KBM-7 (cell line): ENCODE data around the gene CD151.

Experiments used
- DNase-seq: peaks from one replicate; pipeline ENCODE4 v3.0.0-alpha.2; 2015
- in situ Hi-C: fragments of 300-500 bp; cut with MboI; formaldehyde crosslinking; loops from 2 replicates; pipeline ENCODE4 v1.14.3; 2020; ENCODE audit warnings: low sequenced_read_pairs, low pct_unique_long_range_greater_than_20kb, mixed read lengths

The CD151 gene

DNA sequence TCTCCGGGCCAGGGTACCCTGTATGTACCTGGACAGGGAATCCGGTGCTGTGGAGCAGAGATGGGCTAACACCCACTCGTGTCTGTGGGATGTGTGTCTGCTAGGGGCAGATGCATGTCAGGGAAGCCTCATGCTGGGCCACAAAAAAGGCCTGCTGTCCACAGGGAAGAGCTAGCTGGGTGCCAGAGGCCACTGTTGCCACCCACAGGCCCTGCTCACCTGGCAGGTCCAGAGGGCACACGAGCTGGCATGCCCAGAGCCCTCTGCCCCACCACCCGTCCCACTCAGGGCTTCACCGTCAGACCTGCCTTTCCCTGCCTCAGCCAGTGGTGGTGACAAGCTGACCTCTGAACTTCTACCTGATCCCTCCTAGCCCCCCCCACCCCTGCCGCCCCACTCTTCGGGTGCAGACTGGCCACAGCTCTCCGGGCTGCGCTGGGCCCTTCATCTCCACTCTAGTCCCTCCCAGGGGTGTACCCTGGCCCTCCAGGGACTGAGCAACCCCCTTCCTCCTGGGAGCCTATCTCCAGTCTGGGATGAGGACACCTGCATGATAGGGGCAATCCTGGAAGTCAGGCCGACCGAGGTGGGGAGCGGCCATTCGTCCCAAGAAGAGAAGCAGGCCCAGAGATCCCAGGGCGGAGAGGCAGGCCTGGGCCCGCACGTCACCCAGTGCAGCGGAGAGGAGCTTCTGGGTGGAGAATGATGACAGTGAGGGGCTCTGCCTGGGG is 36.0 kb upstream of the CD151 start:
- in situ Hi-C loops = no loop called here
- DNase-seq = no peak

DNA sequence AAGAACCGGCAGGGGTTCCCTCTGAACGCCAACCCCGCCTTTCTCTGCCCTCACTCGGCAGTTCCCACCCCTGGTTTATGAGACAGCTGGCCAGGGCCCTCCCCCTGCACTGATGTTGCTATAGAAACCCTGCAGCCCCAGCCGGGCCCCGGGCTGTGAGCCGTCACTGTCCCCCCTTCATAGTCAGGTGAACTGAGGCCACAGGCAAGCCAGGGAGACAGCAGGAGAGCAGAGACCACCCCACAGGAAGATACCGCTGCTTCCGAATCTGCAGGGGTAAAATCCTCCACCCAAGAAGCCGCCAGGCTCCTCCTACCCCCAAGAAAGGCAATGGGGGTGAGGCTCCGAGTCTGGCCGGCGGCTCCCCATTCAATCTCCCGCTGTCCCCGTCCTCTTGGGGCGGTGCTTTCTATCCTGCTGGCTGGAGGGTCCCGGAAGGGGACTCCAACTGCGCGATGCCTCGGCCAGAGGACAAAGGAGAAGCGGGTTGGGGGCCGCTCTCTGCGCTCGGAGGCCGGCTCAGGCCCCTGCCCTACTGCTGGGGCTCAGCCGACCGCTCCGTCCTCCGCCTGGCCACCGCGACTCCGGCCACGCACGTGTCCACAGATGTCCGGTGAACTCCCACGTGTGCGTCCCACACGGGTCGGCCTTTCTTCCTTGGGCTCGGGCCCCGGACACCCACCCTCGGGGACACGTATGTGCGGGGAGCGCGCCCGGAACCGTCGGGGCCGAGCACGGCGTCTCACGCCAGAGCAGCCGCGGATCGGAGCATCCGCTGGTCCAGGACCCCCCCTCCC is 35.3 kb upstream of the CD151 start:
- in situ Hi-C loops = no loop called here

DNA sequence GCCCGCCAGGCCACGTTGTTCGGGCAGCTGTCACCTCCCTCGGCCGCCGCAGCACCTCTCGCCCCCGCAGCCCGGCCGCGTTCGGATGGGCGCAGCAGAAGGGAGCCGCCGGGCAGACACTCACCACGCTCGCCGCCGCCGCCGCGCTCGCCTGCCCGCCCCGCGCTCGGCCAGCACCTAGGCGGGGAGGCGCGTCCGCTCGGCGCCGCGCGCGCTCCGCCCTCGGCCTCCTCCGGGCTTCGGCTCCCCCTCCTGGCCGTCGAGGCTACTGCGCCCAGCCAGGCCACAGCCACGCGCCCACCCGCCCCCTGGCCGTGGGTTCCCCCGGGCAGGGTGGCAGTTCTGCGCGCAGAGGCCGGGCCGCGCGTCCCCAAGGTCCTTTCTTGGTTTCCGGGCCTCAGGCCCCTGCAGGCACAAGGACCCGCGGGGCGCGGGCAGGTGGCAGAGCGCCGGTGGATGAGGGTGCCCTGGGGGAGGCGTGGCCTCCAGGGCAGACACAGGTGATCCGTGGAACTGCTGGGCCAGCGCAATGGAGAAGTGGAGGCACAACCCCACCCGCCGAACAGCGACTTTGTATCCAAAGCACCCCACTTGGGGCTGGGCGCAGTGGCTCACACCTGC is 34.5 kb upstream of the CD151 start, which contains the start of gene SLC25A22:
SLC25A22 (minus strand) TSS at position 189 of the 621 bp plus-strand sequence. CDS start 3,275 bp downstream, outside the sequence.
- peak; percentile 79 for DNase-seq
- in situ Hi-C loops = no loop called here

More for the DNA sequence above, 35.3 kb upstream of the CD151 start:
- DNase-seq = peak; percentile 82

DNA sequence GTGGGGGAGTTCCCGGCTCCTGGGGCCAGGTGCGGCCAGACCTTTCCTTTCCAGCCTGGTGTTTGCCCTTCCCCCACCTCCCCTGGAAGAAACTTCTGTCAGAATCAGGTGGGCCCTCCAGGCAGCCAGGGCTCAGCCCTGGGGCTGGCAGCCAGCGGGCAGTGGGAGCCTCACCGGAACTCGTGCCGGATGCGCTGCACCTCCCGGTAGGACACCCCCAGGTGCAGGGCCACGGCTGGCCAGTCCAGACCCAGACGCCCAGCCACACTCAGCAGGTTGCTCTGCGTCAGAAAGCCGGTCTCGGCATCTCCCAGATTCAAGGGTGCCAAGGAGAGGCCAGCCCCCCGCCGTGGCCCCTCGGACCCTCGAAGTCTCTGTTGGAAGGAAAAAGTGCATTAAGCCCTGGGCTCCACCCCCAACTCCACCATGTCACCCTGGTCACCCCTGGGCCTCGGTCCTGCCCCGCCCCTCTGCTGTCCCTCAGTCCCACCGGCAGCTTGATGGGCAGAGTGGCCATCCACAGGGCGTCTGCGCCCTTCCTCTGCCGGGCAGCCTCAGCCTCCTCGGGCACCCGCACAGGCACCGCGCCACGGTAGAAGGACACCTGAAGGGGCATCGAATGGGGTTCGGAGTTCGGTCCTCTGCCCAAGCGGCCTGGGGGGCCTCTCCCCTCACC is 33.0 kb upstream of the CD151 start:
- no peak for DNase-seq
- in situ Hi-C loops = no loop called here

DNA sequence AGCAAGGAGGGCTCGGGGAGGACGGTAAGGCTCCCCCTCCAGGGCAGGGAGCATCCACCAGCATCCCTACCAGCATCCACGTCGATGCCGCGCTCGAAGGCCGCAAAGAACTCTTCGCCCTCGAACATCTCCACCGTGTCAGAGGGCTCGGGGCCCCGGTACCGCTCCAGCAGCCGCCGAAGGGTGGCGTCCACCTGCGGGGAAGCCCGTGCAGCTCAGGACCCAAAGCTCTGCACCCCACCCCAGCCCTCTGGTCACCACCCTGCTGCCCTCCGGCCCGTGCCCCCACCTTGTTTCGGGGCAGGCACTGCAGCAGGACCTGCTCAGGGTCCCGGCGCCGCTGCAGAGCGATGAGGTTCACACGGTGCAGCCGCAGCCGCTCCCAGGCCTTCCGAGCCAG is 32.3 kb upstream of the CD151 start:
- no peak for DNase-seq
- in situ Hi-C loops = no loop called here

DNA sequence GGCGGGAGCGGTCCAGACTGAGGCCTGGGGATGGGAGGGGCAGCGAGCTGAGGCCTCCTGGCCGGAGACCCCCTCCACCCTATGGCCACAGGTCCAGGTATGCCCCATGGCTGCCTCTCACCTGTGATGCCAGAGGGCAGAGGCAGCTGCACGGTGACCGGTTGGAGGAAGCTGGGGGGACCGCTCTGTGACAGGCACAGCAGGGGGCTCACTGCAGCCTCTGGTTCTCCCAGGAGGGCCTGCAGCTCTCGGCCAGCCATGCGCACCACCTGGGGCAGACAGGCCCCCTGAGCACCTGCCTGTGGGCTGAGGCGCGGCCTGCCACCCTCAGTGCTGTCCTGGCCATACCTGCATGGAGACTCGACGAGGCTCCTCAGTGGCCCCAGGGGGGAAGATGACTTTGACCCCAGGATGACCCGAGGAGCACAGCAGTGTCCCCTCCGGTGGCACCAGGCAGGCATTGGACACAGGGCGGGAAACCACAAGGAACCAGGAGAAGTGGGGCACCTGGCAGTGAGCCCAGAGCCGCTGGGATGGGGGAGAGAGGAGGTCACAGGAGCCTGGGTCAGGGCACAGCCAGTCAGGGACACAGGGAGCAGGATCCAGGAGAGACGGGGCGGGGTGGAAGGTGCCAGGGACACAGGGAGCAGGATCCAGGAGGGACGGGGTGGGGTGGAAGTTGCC is 31.5 kb upstream of the CD151 start:
- no peak for DNase-seq
- in situ Hi-C loops = no loop called here

DNA sequence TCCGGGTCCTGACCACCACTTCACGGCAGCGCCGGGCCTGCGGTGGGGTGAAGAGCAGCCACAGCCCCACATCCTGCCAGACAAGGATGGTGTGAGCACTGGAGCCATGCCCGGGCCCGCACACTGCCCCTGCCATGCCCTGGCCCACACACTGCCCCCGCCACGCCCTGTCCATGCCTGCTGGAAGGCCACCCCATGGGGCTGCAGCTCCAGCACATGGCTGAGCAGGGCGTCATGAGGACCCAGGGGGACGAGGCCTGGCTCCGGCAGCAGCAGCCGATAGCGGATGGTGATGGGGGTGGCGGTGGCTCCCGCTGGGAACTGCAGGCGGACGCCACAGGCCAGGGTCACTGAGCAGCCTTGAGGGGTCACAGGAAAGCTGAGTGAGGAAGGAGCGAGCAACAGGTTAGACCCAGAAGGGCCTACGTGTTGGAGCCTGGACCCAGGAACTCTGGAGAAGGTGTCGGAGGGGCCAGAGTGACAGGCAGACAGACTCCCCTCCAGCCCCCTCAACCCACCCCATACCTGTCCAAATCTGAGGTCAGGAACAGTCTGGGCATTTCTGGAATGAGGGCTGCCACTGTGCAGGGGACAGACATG is 30.6 kb upstream of the CD151 start:
- in situ Hi-C loops = no loop called here
- no peak for DNase-seq

DNA sequence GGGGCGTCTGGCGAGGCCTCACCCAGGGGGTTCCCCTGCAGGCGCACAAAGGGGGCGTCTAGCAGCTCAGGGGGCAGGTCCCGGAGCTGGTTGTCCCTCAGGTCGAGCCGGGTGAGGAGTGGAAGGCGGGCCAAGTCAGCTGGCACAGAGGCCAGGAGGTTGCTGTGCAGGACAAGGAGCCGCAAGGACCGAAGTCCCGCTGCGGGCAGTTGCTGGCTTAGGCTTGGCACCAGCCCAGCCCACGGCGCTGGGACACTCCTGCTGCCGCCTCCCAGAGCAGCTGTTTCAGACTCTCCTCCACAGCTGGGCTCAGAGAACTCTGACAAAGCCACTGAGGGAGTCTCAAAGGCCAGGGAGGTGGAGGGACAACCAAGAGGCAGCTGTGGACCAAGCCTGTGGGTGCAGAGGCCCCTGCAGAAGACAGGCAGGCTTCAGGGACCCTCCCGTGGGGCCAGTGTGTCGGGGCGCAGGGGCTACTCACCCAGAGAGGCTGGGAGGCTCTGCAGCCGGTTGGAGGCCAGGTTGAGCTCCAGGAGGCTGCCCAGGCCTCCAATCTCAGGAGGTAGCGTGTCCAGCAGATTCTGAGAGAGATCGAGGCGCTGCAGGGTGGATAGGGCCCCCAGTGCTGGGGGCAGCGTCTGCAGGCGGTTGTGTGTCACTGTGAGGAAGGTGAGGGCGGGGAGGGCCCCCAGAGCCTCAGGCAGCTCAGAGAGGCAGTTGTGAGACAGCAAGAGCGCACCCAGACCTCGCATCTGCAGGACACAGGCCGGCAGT is 29.9 kb upstream of the CD151 start:
- no peak for DNase-seq
- in situ Hi-C loops = no loop called here

DNA sequence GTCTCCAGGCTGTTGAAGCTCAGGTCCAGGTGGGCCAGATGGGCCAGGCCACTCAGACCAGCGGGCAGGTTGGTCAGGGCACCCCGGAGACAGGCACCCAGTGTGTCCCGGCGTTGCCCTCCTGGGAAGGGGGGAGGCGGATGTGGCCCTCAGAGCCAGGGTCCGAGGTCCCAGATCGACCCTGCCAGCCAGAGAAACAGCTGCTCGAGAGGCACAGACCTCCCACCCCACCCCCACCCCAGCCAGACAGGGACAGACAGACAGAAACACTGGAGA is 29.3 kb upstream of the CD151 start:
- in situ Hi-C loops = no loop called here
- DNase-seq = no peak

DNA sequence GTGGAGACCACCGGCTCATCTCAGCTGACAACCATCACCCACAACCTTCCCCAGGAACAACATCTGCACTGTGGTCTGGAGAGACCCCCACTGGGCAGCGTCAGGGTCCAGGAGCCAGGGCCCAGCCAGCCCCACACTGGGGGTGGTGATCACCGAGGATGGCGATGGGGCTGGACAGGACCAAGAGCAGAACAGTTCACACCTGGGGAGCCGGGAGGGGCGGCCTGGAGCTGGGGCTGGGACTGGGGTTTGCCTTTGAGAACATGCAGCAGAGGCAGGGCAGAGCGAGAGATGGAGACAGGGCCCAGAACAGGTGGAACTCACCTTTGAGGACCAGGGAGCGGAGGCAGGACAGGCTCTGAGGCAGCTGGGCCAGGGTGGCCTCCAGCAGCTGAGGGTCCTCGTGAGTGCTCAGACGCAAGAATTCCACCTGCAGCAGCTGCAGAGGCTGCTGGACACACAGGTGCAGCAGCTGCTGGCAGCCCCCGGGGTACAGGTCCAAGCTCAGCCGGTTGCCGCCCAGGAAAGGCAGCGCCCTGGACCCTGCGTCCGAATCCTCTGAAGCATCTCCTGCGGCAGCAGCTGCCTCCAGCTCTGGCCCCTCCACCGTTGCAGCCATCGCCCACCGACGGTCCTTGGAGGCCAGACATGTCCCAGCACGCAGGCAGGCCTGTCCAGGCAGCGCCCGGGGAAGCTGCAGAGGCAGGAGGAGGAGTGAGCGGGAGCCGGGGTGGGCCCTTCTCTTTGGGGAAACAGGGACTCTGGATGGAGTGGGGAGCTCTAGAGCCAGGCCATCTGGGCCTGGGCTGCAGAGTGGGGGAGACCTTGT is 28.8 kb upstream of the CD151 start:
- in situ Hi-C loops = no loop called here
- DNase-seq = peak; percentile 47

DNA sequence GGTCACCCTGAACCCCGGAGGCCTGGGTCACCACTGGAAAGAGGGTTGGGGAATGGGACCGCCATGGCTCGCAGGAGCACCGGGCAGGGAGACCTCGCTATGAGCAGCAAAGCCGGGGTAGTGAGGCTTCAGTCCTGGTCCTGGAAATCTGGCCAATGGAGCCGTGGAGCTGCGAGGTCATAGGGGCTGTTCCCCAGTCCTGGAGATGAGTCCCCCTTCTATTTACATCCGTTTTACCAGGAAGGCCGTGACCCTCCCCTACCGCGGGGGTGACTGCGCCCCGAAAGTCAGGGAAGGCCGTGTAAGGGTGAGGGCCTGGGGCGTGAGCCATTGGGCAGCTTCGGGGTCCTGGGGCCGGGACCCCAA is 28.2 kb upstream of the CD151 start:
- in situ Hi-C loops = no loop called here
- no peak for DNase-seq

DNA sequence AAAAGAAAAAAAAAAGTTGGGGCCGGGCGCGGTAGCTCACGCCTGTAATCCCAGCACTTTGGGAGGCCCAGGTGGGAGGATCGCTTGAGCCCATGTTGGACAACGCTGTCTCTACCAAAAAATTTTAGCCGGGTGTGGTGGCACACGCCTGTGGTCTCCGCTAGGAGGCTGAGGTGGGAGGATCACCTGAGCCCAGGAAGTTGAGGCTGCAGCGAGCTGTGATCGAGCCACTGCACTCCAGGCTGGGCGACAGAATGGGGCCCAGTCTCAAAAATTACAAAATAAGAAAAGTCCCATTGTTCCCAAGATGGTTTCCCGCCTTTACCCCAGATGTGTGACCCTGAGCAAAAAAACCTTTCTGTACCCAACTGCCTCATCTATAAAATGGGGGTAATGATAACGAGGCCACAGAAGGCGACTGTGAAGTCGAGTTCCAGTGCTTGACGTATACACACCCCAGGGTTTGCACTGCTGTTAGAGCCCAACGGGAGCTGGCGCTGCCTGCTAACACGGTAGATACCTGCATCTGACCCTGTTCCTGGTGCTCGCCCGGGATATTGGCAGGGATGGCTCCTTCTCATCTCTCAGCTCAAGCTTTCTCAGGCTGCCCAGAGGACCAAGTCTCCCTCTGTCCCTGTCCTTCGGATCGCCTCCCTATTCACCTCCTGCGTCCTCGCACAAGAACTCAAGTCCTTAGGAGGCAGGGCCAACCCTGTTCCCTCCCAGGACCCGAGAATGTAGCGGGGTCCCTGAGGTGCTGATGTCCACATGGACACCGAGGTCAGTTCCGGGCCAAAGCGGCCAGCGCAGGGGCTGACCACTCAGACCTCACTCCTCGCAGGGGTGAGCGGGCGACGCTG is 24.1 kb upstream of the CD151 start:
- in situ Hi-C loops = no loop called here
- no peak for DNase-seq

DNA sequence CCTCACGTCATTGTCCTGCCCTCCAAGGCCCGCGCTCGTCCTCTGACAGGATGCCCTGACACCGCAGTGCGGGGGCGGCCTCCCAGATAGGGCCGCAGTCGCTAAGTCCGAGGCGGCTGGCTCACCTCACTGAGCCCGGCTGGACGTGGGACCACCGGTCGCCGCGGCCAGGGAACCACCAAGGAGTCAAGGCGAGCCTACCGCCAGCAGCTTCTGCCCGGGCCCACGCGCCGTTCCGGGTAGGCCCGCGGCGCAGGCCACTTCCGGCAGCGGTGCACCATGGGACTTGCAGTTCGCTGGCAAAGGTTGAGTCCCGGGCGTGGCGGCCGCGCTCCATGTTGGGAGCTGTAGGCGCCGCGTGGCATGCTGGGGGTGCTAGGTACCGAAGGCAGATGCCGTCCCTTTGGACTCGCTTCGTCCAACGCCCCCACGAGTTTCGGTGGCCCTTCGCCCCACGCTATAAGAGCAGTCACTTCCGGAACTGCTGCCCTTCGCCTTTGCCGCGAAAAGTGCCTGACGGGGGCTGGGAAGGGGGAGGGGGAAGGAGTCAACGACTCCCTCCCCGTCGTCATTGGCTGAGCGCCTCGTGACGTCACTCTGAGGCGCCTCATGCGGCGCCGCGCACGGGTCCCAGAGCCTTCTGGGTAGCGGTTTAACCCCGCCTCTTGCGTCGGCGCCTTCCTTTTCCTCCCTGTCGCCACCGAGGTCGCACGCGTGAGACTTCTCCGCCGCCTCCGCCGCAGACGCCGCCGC is 23.3 kb upstream of the CD151 start, which contains the start of gene RPLP2:
RPLP2 (plus strand) TSS at position 681 of the 753 bp plus-strand sequence. CDS start 268 bp downstream, outside the sequence.
- DNase-seq = peak; percentile 97

DNA sequence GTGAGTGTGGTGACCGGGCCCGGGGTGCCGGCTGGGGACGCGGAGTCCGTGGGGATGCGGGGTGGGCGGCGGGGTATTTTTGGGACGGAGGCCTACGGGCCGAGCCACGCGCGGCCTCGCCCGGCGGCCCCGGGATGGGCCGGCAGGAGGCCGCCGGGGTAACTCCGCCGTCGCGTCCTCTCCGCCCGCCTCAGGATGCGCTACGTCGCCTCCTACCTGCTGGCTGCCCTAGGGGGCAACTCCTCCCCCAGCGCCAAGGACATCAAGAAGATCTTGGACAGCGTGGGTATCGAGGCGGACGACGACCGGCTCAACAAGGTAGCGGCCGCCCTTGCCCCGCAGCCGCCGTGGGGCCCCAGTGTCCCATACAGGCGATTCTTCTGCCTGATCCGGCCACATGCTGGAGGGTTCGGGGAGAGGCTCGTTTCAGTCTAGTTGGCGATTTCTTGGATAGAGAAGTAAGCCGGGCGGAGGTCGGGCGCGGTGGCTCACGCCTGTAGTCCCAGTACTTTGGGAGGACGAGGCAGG is 22.6 kb upstream of the CD151 start:
- no peak for DNase-seq
- in situ Hi-C loops = no loop called here

More for the DNA sequence above, 23.3 kb upstream of the CD151 start, which contains the start of gene RPLP2:
- in situ Hi-C loops = no loop called here

DNA sequence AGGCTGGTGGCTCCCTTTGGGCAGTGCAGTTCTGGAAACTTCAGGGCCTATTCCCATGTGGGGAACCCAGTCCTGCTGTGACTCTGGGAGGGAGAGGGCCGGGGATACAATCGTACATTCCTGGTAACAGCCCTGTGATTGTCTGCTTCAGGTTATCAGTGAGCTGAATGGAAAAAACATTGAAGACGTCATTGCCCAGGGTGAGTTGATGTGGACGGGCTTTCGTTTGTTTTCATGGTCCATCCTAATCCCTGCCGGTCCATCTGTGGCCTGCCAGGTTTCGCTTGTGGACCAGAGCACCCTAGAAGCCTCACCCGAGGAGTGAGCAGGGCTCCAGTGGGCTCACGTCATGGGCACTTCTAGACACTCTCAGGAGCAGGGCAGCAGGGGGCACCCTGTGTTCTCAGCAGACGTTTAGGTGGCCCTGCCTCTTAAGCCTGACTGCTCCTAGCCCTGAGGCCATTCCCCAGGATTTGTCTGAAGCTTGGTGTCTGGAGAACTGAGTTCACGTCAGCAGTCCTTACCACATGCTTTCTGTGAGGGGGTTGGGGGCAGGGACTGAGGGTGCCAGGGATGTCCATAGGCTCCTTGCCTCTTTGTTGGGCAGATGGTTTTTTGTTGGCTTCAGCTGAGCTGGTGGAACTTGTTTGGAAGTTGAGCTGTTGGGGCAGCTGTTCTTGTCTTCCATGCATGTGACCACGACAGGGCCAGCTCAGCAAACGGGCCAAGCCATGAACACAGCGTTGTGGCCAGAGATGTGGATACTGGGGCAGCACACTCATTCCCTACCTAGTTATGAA is 21.1 kb upstream of the CD151 start:
- in situ Hi-C loops = no loop called here
- no peak for DNase-seq
